OCI-M2 (cell line): Measurements from ENCODE around the gene DMRTA1.
"Not testable (repeated sequence)": the region's sequence is repeated elsewhere in the genome, so short reads cannot be mapped to it uniquely, and the experiment has no call there.

Source experiments
- DNase-seq: peaks from one replicate; lab custom pipeline; 2025; ENCODE audit not compliant: unreplicated experiment; lab: John Stamatoyannopoulos, UW

The DMRTA1 gene

GRCh38 chr9:22446589-22446949, at the start of gene DMRTA1:
TSS of gene DMRTA1 (plus strand) at chr9:22446824. CDS start at chr9:22447066, 242 bp downstream.
- DNase-seq: peak; percentile 51

GRCh38 chr9:22401671-22402070, 45.0 kb upstream of the DMRTA1 start:
- DNase-seq: no peak

GRCh38 chr9:22405869-22406659, 40.6 kb upstream of the DMRTA1 start:
- no peak for DNase-seq

- DNase-seq: no peak
Observed at GRCh38 chr9:22413884-22414283, 32.7 kb upstream of the DMRTA1 start.

GRCh38 chr9:22415941-22416691, 30.5 kb upstream of the DMRTA1 start:
- DNase-seq: no peak

- no peak for DNase-seq
Observed at GRCh38 chr9:22416692-22417060, 29.9 kb upstream of the DMRTA1 start.

GRCh38 chr9:22423566-22423965, 23.1 kb upstream of the DMRTA1 start:
- DNase-seq: no peak

- DNase-seq: no peak
Observed at GRCh38 chr9:22424616-22425015, 22.0 kb upstream of the DMRTA1 start.

GRCh38 chr9:22425551-22425950, 21.1 kb upstream of the DMRTA1 start:
- no peak for DNase-seq

- DNase-seq: no peak
Observed at GRCh38 chr9:22427226-22427880, 19.3 kb upstream of the DMRTA1 start.

GRCh38 chr9:22433691-22434090, 12.9 kb upstream of the DMRTA1 start:
- DNase-seq: no peak

- not testable (repeated sequence) for DNase-seq
Observed at GRCh38 chr9:22435252-22435651, 11.4 kb upstream of the DMRTA1 start.

- DNase-seq: not testable (repeated sequence)
Observed at GRCh38 chr9:22437461-22438067, 9.1 kb upstream of the DMRTA1 start.

GRCh38 chr9:22440841-22441240, 5.8 kb upstream of the DMRTA1 start:
- no peak for DNase-seq

GRCh38 chr9:22446950-22447617, 460 bp downstream of the DMRTA1 start:
- peak; percentile 51 for DNase-seq

GRCh38 chr9:22447618-22448305, 1.1 kb downstream of the DMRTA1 start:
- DNase-seq: peak; percentile 32

- DNase-seq: no peak
Observed at GRCh38 chr9:22449719-22450118, 3.1 kb downstream of the DMRTA1 start.

GRCh38 chr9:22452415-22453010, 5.9 kb downstream of the DMRTA1 start:
- DNase-seq: no peak

GRCh38 chr9:22454016-22454415, 7.4 kb downstream of the DMRTA1 start:
- no peak for DNase-seq

- DNase-seq: no peak
Observed at GRCh38 chr9:22455181-22455580, 8.6 kb downstream of the DMRTA1 start.
